ENCODE data around the gene LEMD2.
A peak's percentile ranks its signal among the peaks of the same experiment; 100 is the strongest.

The LEMD2 gene

DNA sequence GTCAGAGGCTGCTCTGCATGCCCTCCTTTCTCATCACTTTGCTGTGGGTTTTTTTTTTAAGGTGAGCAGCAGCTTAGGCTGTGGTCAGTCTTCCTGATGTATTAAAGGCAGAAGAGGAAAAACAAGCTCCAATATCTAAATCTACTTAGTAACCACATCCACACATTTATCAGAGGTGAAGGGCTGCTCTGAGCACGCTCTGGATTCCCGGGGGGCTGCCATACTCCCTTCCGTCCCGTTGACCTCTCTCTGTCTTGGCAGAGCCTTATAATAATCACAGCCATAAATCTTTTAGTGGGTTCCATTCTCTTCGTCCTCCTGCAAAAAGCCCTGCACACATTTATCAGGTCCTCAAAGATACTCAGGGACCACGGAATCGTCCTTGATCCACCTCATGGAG lies 2.7 kb upstream of the LEMD2 start:
- peaks cover 9% of the 10 kb centered on the region for H3K36me3 Mint-ChIP-seq (ENCODE audit: low read depth)
- intact Hi-C loops (cut with micrococcal nuclease) = no loop called here
- peaks cover 24% of the 10 kb centered on the region for H3K4me1 Mint-ChIP-seq (ENCODE audit: low read depth)
- H3K27ac Mint-ChIP-seq = no peak overlapping the region
- peaks cover 23% of the 10 kb centered on the region for H3K27me3 Mint-ChIP-seq
- no peaks in the 10 kb centered on the region for H3K9me3 Mint-ChIP-seq
- no peak overlapping the region for H3K4me3 Mint-ChIP-seq

GRCh38 chr6:33790910-33791309 lies 2.0 kb upstream of the LEMD2 start:
- Mint-ChIP-seq H3K27me3 (peaks cover 20% of the 10 kb centered on the region), H3K4me1 (ENCODE audit: low read depth) (peaks cover 31% of the 10 kb centered on the region), H3K36me3 (ENCODE audit: low read depth) (peaks cover 17% of the 10 kb centered on the region), H3K4me3 (no peak overlapping the region), H3K27ac (no peak overlapping the region), H3K9me3 (no peaks in the 10 kb centered on the region)
- intact Hi-C loops (cut with micrococcal nuclease) = no loop called here

GRCh38 chr6:33790379-33790778 lies 1.4 kb upstream of the LEMD2 start:
- intact Hi-C loops (cut with micrococcal nuclease) = no loop called here
- Mint-ChIP-seq H3K27me3 (peaks cover 20% of the 10 kb centered on the region), H3K27ac (no peak overlapping the region), H3K36me3 (ENCODE audit: low read depth) (peaks cover 20% of the 10 kb centered on the region), H3K4me1 (ENCODE audit: low read depth) (peaks cover 36% of the 10 kb centered on the region), H3K4me3 (no peak overlapping the region), H3K9me3 (no peaks in the 10 kb centered on the region)

DNA sequence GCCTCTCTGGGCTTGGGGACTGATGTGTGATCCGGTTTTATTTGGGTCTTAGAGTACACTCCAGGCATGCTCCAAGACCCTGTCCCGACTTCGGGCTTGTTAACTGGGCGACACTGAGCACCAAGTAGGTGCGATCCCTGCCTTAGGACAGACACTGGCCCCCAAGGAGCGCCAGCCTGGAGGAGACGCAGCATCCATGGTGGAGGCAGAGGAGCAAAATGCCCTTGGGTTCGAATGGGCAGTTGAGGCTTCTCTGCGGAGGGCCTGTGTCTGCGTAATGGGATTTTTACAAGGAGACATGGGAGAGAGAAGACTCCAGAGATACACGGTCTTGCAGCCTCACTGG lies 593 bp upstream of the LEMD2 start:
- peak overlapping the region; percentile 65 for H3K4me3 Mint-ChIP-seq
- H3K27me3 Mint-ChIP-seq = peaks cover 20% of the 10 kb centered on the region
- intact Hi-C loops (cut with micrococcal nuclease) = no loop called here
- H3K9me3 Mint-ChIP-seq = no peaks in the 10 kb centered on the region
- H3K27ac Mint-ChIP-seq = peak overlapping the region; percentile 90
- H3K4me1 Mint-ChIP-seq (ENCODE audit: low read depth) = peaks cover 45% of the 10 kb centered on the region
- peaks cover 28% of the 10 kb centered on the region for H3K36me3 Mint-ChIP-seq (ENCODE audit: low read depth)

GRCh38 chr6:33787954-33788693 lies 806 bp downstream of the LEMD2 start:
- Mint-ChIP-seq H3K27ac (peak overlapping the region; percentile 90), H3K4me3 (peak overlapping the region; percentile 85), H3K36me3 (ENCODE audit: low read depth) (peaks cover 42% of the 10 kb centered on the region), H3K27me3 (peaks cover 13% of the 10 kb centered on the region), H3K4me1 (ENCODE audit: low read depth) (peaks cover 46% of the 10 kb centered on the region), H3K9me3 (no peaks in the 10 kb centered on the region)
- intact Hi-C loops (cut with micrococcal nuclease) = no loop called here

GRCh38 chr6:33787346-33787953 lies 1.5 kb downstream of the LEMD2 start:
- peaks cover 8% of the 10 kb centered on the region for H3K27me3 Mint-ChIP-seq
- peaks cover 46% of the 10 kb centered on the region for H3K4me1 Mint-ChIP-seq (ENCODE audit: low read depth)
- peaks cover 49% of the 10 kb centered on the region for H3K36me3 Mint-ChIP-seq (ENCODE audit: low read depth)
- H3K4me3 Mint-ChIP-seq = peak overlapping the region; percentile 85
- intact Hi-C loops (cut with micrococcal nuclease) = no loop called here
- no peaks in the 10 kb centered on the region for H3K9me3 Mint-ChIP-seq
- peak overlapping the region; percentile 90 for H3K27ac Mint-ChIP-seq

GRCh38 chr6:33786736-33787135 lies 2.2 kb downstream of the LEMD2 start:
- peaks cover 56% of the 10 kb centered on the region for H3K36me3 Mint-ChIP-seq (ENCODE audit: low read depth)
- H3K27me3 Mint-ChIP-seq = peaks cover 6% of the 10 kb centered on the region
- intact Hi-C loops (cut with micrococcal nuclease) = no loop called here
- H3K4me3 Mint-ChIP-seq = no peak overlapping the region
- H3K9me3 Mint-ChIP-seq = no peaks in the 10 kb centered on the region
- H3K4me1 Mint-ChIP-seq (ENCODE audit: low read depth) = peaks cover 46% of the 10 kb centered on the region
- H3K27ac Mint-ChIP-seq = no peak overlapping the region

- no peak overlapping the region for H3K4me3 Mint-ChIP-seq
- H3K27me3 Mint-ChIP-seq = no peaks in the 10 kb centered on the region
- H3K4me1 Mint-ChIP-seq (ENCODE audit: low read depth) = peaks cover 46% of the 10 kb centered on the region
- peaks cover 66% of the 10 kb centered on the region for H3K36me3 Mint-ChIP-seq (ENCODE audit: low read depth)
- no peak overlapping the region for H3K27ac Mint-ChIP-seq
- no peaks in the 10 kb centered on the region for H3K9me3 Mint-ChIP-seq
- intact Hi-C loops (cut with micrococcal nuclease) = no loop called here
Observed at GRCh38 chr6:33785778-33786177, 3.2 kb downstream of the LEMD2 start.

GRCh38 chr6:33784787-33785186 lies 4.1 kb downstream of the LEMD2 start:
- H3K4me3 Mint-ChIP-seq = no peak overlapping the region
- intact Hi-C loops (cut with micrococcal nuclease) = no loop called here
- H3K36me3 Mint-ChIP-seq (ENCODE audit: low read depth) = peaks cover 76% of the 10 kb centered on the region
- H3K4me1 Mint-ChIP-seq (ENCODE audit: low read depth) = peaks cover 46% of the 10 kb centered on the region
- H3K27ac Mint-ChIP-seq = no peak overlapping the region
- no peaks in the 10 kb centered on the region for H3K27me3 Mint-ChIP-seq
- H3K9me3 Mint-ChIP-seq = no peaks in the 10 kb centered on the region

DNA sequence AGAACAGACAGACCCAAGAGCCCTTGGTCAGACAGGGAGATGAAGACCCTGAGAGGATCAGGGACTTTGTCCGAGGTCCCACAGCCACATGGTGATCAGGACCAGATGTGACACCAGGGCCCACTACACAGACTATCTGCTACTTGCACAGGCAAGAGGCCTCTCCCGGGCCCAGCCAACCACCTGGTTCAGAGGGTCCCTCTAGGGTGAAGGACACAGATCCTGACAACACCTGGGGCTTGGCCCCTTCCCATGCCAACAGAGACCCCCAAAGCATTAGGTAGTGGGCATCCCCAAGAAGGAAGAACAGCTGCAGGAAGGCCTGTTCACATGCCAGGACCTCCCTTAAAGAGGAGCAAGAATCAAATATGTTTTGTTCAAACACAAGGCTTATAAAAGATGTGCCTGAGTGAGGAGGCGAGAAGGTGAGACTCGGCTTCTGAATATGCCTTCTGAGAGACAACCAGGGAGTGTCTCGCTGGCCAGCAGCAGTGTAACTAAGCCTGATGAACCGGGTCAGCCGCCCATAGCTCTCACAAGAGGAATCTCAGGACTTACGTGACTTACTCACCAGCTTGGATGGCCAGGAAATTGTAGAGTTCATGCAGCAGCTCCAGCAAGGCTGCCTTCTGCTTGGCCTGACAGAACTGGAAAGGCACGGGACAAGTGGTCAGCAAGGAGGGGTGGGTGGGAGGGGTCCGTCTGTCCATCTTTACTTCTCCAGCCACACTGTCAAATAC lies 5.0 kb downstream of the LEMD2 start:
- Mint-ChIP-seq H3K36me3 (ENCODE audit: low read depth) (peaks cover 84% of the 10 kb centered on the region), H3K4me3 (no peak overlapping the region), H3K4me1 (ENCODE audit: low read depth) (peaks cover 39% of the 10 kb centered on the region), H3K9me3 (no peaks in the 10 kb centered on the region), H3K27me3 (no peaks in the 10 kb centered on the region), H3K27ac (no peak overlapping the region)
- intact Hi-C loops (cut with micrococcal nuclease) = no loop called here

DNA sequence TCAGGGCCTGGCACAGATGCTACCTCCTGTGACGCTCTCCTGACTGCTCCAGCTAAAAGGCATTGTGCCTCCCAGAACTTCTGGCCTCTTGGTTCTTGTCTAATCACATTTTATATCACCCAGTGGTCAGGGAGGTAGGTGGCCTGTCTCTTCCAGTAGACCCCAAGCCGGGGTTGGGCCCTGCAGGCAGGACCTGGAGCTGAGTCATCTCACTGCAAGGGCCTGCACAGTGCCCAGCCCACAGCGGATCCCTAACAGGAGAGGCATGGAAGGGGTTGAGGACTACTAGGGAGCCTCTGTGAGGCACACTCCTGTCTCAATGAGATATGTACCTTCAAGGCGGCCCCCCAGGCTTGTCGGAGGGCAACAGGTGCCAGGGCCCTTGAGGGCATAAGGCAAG lies 6.4 kb downstream of the LEMD2 start:
- H3K9me3 Mint-ChIP-seq = no peaks in the 10 kb centered on the region
- H3K36me3 Mint-ChIP-seq (ENCODE audit: low read depth) = peaks cover 91% of the 10 kb centered on the region
- H3K4me3 Mint-ChIP-seq = no peak overlapping the region
- H3K4me1 Mint-ChIP-seq (ENCODE audit: low read depth) = peaks cover 32% of the 10 kb centered on the region
- no peaks in the 10 kb centered on the region for H3K27me3 Mint-ChIP-seq
- intact Hi-C loops (cut with micrococcal nuclease) = no loop called here
- no peak overlapping the region for H3K27ac Mint-ChIP-seq

DNA sequence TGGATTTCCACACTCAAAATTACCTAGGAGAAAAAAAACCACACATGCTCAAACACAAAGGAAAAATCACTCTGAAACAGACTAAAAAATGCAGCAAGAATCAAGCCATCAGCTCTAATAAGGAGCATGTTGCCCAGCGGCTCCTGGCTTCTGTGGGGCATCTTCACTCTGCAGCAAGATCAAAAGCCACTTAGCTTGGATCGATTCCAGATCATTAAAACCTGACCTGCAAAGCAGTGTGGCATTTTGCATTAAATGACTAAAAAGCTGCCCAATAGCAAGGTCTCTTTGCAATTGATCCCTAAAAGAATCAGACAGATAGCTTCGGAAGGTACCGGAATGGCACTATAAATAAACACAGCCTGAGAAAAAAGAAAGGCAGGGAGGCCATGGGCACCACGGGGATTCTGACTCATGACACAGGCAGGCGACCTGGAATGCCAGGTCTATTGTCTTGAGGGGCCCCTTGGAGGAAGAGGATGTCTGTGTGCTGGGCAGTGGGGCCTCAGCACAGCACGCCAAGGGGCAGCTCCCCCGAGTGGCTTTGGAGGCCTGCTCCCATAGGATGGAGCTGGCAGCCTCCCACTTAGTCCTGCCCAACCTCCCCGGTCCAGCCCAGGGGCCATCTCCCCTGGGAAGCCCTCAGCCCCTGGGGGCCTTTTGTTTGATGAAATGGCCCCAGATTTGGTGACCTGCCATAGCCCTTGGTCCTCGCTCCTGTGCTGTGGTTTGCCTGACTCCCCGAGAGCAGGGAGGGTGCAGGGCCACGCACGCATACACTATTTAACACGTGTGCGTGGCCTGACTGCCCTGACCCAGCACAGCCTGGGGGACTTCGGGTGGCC lies 7.6 kb downstream of the LEMD2 start:
- Mint-ChIP-seq H3K4me3 (no peak overlapping the region), H3K9me3 (no peaks in the 10 kb centered on the region), H3K36me3 (ENCODE audit: low read depth) (peaks cover 98% of the 10 kb centered on the region), H3K4me1 (ENCODE audit: low read depth) (peaks cover 20% of the 10 kb centered on the region), H3K27ac (no peak overlapping the region), H3K27me3 (no peaks in the 10 kb centered on the region)
- intact Hi-C loops (cut with micrococcal nuclease) = no loop called here

GRCh38 chr6:33779895-33780294 lies 9.0 kb downstream of the LEMD2 start:
- Mint-ChIP-seq H3K4me3 (no peak overlapping the region), H3K27me3 (no peaks in the 10 kb centered on the region), H3K27ac (no peak overlapping the region), H3K4me1 (ENCODE audit: low read depth) (peaks cover 6% of the 10 kb centered on the region), H3K36me3 (ENCODE audit: low read depth) (peaks cover 100% of the 10 kb centered on the region), H3K9me3 (no peaks in the 10 kb centered on the region)
- intact Hi-C loops (cut with micrococcal nuclease) = no loop called here

DNA sequence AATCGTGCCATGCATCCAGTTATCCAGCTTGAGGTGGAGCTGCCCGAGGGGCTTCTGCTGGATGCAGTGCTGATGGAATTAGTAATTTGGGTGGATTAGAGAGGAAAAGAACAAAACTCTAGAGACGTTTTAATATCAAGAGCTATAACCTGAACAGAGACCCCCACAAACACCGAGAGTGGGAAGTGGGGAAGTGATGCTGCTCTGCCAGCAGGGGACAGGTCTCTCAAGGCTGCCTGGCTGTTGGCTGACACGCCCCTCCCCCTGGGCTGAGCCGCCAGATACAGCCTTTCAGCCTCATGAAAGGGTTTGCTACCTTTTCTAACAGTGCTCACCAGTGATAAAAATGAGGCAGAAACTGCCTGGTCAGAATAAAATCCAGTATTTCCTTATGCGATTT lies 9.6 kb downstream of the LEMD2 start:
- intact Hi-C loops (cut with micrococcal nuclease) = no loop called here
- Mint-ChIP-seq H3K4me3 (no peak overlapping the region), H3K9me3 (no peaks in the 10 kb centered on the region), H3K36me3 (ENCODE audit: low read depth) (peaks cover 100% of the 10 kb centered on the region), H3K27ac (no peak overlapping the region), H3K4me1 (ENCODE audit: low read depth) (no peaks in the 10 kb centered on the region), H3K27me3 (no peaks in the 10 kb centered on the region)

Data from dendritic cell treated with granulocyte-macrophage colony-stimulating factor and Interleukin-4, amounts not matched to agents 40 ng/mL and 50 ng/mL, for 4 days (primary cell).